ENCODE results near the gene GAS6. TPM values are rescaled to one million over a fixed set of nuclear protein-coding genes. Genes with fewer than 3 reads are reported as not detected.

GAS6 gene
- total RNA-seq, 1 experiment from 2014 or later = 49.4 TPM

GRCh38 chr13:113783200-113783881 is 80.5 kb downstream of the GAS6 start:
- DNase-seq (ENCODE audit: low read depth, low spot score) = no peak
- no peak for ATAC-seq
- BruUV-seq (replicated peaks) = no TSS peak
- TF ChIP-seq ZNF274 (IDR thresholded peaks at IDR 0.05; ENCODE audit: low read depth, low read length) (no peak), SIN3A (IDR thresholded peaks at IDR 0.05; ENCODE audit: low read depth) (no peak), EZH2phosphoT487 (IDR thresholded peaks at IDR 0.05; ENCODE audit: borderline replicate concordance) (no peak), ZFX (IDR thresholded peaks at IDR 0.05) (no peak), CBX3 (IDR thresholded peaks at IDR 0.05; ENCODE audit: low read depth) (no peak), SRF (IDR thresholded peaks at IDR 0.05; ENCODE audit: low read depth) (no peak), ELF1 (IDR thresholded peaks at IDR 0.05; ENCODE audit: borderline replicate concordance, low read depth) (no peak), ZBTB33 (IDR thresholded peaks at IDR 0.05; ENCODE audit: extremely low read depth, insufficient replicate concordance, low read length) (no peak), FOSL1 (IDR thresholded peaks at IDR 0.05; ENCODE audit: low read depth) (no peak), REST (IDR thresholded peaks at IDR 0.05; ENCODE audit: low read depth) (no peak), YY1 (IDR thresholded peaks at IDR 0.05; ENCODE audit: extremely low read depth, insufficient replicate concordance, low read depth, low read length) (no peak), CTCF (IDR thresholded peaks at IDR 0.05 in 2 of 3, conservative IDR thresholded peaks at IDR 0.05 in 1 of 3; ENCODE audit: borderline replicate concordance in 1 of 3, insufficient read depth in 1 of 3, low read depth in 2 of 3, low read length in 2 of 3) (no peak)
- TF ChIP-seq, protein P1, sequence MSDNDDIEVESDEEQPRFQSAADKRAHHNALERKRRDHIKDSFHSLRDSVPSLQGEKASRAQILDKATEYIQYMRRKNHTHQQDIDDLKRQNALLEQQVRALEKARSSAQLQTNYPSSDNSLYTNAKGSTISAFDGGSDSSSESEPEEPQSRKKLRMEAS (IDR thresholded peaks at IDR 0.05) = no peak
- H3K4me3 ChIP-seq (replicated peaks in 1 of 2; ENCODE audit: low read depth in 1 of 2, low read length in 2 of 2) = no peak overlapping the region
- no peaks in the 10 kb centered on the region for H3K27me3 ChIP-seq (ENCODE audit: insufficient read depth, low read length)
- POLR2A ChIA-PET = interaction anchor here (1.6 kb wide), 1 partner anchor 54 kb away, joined by 3 read pairs; no protein-coding TSS in a partner anchor
- H3K36me3 ChIP-seq (ENCODE audit: control insufficient read depth in 1 of 2, insufficient read depth in 2 of 2, low read length in 2 of 2) = no peaks in the 10 kb centered on the region
- no peak overlapping the region for H3K4me2 ChIP-seq (ENCODE audit: low read length)
- H3K9me3 ChIP-seq (ENCODE audit: control insufficient read depth in 1 of 2, insufficient read depth in 1 of 2, low read depth in 1 of 2, low read length in 2 of 2) = no peaks in the 10 kb centered on the region
- peaks cover 12 to 16% of the 10 kb centered on the region in 2 experiments for H3K4me1 ChIP-seq (ENCODE audit: control insufficient read depth in 1 of 2, insufficient read depth in 2 of 2, low read length in 2 of 2)
- intact Hi-C loops (cut with micrococcal nuclease) = no loop called here
- no peak overlapping the region for H2AFZ ChIP-seq (ENCODE audit: low read depth, low read length, poor library complexity, severe bottlenecking)
- no peak overlapping the region for H3K9ac ChIP-seq (ENCODE audit: low read length)
- H3K27ac ChIP-seq (ENCODE audit: low read depth, low read length) = no peak overlapping the region
- H4K20me1 ChIP-seq (ENCODE audit: insufficient read depth) = no peaks in the 10 kb centered on the region
- H3K79me2 ChIP-seq (ENCODE audit: insufficient read depth, low read length) = no peaks in the 10 kb centered on the region
- RAD21 ChIA-PET (ENCODE audit: low non-redundant PET in 1 of 2, low total read pairs in 2 of 2, uncharacterized antibody in 2 of 2, unreplicated experiment in 2 of 2) = no interaction called here
- H3K9me2 ChIP-seq (ENCODE audit: insufficient read depth) = no peaks in the 10 kb centered on the region
- CTCF ChIA-PET = no interaction called here

All from HCT116 (cell line).